Glutamatergic neuron (in vitro differentiated cells): ENCODE data around the gene SLC24A3. TPM values are rescaled to one million over a fixed set of nuclear protein-coding genes. Genes with fewer than 3 reads are reported as not detected.

Experiments
- DNase-seq: peaks from one replicate; pipeline ENCODE4 v3.0.0; 2022
- H3K27ac Mint-ChIP-seq: one replicate; pipeline ENCODE4 v1.8.0; 2020; ENCODE audit warnings: mild to moderate bottlenecking, mixed read lengths, inconsistent platforms; ENCODE audit not compliant: unreplicated experiment
- H3K27me3 Mint-ChIP-seq: one replicate; pipeline ENCODE4 v1.8.0; 2020; ENCODE audit warnings: mild to moderate bottlenecking, moderate library complexity, mixed read lengths, inconsistent platforms; ENCODE audit not compliant: unreplicated experiment
- H3K36me3 Mint-ChIP-seq: one replicate; pipeline ENCODE4 v1.8.0; 2020; ENCODE audit warnings: mild to moderate bottlenecking, mixed read lengths, inconsistent platforms; ENCODE audit not compliant: unreplicated experiment
- H3K4me1 Mint-ChIP-seq: one replicate; pipeline ENCODE4 v1.8.0; 2020; ENCODE audit warnings: mild to moderate bottlenecking, low read depth, mixed read lengths, inconsistent platforms; ENCODE audit not compliant: unreplicated experiment
- H3K4me3 Mint-ChIP-seq: one replicate; pipeline ENCODE4 v1.8.0; 2020; ENCODE audit warnings: mild to moderate bottlenecking, mixed read lengths, inconsistent platforms; ENCODE audit not compliant: unreplicated experiment
- H3K9me3 Mint-ChIP-seq: one replicate; pipeline ENCODE4 v1.8.0; 2020; ENCODE audit warnings: mild to moderate bottlenecking, moderate library complexity, mixed read lengths, inconsistent platforms; ENCODE audit not compliant: unreplicated experiment
- total RNA-seq: library from RNA; stranded (reverse); fragmentation: NEBNext Ultra II Directional; extraction: Animal tissue kit (Norgen Biotek cat#: 25700); gene quantifications from one replicate; pipeline ENCODE4 v1.2.1, GENCODE V29; 2021; ENCODE audit not compliant: unreplicated experiment
- TF ChIP-seq, protein P1 (sequence below): fragments of 200-600 bp; sonication (generic); IDR thresholded peaks from one replicate; pipeline ENCODE4 v1.5.0; 2021; ENCODE audit not compliant: partially characterized antibody, unreplicated experiment

SLC24A3 gene
- total RNA-seq, 1 donor from 2014 or later = 9.7 TPM

DNA sequence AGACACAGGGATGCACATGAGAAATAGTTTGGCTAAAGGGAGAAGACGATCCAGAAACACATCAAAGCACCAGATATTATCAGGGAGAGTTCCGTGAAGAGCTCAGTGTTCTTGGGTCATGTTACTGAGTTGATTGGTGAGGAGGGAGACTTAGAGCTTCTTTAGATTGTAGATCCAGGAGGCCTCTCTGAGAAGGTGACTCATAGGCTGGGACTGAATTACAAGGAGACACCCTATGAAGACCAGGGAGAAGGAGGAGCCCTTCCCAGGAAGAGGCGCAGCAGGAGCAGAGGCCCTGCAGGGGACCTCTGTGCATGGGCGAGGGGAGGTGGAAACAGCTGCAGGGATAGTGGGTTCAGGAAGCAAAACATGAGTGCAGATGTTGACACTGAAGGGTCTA lies 196.5 kb downstream of the SLC24A3 start:
- no peak overlapping the region for H3K4me3 Mint-ChIP-seq
- H3K36me3 Mint-ChIP-seq = peaks cover 6% of the 10 kb centered on the region
- H3K27ac Mint-ChIP-seq = no peak overlapping the region
- no peaks in the 10 kb centered on the region for H3K4me1 Mint-ChIP-seq
- no peaks in the 10 kb centered on the region for H3K27me3 Mint-ChIP-seq
- TF ChIP-seq, protein P1, sequence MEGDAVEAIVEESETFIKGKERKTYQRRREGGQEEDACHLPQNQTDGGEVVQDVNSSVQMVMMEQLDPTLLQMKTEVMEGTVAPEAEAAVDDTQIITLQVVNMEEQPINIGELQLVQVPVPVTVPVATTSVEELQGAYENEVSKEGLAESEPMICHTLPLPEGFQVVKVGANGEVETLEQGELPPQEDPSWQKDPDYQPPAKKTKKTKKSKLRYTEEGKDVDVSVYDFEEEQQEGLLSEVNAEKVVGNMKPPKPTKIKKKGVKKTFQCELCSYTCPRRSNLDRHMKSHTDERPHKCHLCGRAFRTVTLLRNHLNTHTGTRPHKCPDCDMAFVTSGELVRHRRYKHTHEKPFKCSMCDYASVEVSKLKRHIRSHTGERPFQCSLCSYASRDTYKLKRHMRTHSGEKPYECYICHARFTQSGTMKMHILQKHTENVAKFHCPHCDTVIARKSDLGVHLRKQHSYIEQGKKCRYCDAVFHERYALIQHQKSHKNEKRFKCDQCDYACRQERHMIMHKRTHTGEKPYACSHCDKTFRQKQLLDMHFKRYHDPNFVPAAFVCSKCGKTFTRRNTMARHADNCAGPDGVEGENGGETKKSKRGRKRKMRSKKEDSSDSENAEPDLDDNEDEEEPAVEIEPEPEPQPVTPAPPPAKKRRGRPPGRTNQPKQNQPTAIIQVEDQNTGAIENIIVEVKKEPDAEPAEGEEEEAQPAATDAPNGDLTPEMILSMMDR = no peak
- no peaks in the 10 kb centered on the region for H3K9me3 Mint-ChIP-seq
- DNase-seq = no peak

DNA sequence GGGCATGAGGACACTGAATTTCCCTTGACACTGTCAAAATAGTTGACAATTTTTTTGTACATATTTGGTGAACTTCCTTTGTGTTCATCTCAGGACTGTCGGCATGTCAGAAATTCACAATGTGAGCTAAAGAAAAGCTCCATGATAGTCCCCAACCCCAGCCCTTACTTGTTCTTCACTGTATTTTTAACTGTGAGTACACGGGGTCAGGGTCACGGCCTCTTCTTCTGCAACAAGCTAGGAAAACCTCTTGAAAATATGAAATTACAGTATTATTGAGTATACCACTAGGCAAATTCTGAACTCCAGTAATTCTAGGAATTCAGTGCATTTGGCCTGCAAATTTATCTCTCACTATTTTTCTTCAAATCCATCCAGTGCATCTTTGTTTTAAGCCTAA lies 199.4 kb downstream of the SLC24A3 start:
- H3K36me3 Mint-ChIP-seq = peaks cover 6% of the 10 kb centered on the region
- H3K4me1 Mint-ChIP-seq = no peaks in the 10 kb centered on the region
- TF ChIP-seq, protein P1 = no peak
- no peak for DNase-seq
- H3K27me3 Mint-ChIP-seq = no peaks in the 10 kb centered on the region
- H3K4me3 Mint-ChIP-seq = no peak overlapping the region
- no peak overlapping the region for H3K27ac Mint-ChIP-seq
- no peaks in the 10 kb centered on the region for H3K9me3 Mint-ChIP-seq

DNA sequence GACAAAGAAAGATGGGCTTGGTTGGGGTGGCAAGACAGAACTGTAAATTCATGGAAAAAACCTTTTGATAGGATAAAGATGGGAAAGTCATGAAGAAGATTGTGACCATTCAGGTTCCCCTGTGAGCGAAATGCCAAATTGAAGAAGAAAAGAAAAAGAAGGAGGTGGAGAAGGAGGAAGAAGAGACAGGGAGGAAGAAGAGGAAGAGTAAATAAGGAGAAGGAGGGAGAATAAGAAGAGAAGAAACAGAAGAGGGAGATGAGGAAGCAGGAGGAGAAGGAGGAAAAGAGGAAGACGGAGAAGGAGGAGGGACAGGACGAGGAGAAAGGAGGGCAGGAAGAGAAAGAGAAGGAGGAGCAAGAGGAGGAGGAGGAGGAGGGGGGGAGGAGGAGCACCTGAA lies 199.8 kb downstream of the SLC24A3 start:
- no peak for DNase-seq
- Mint-ChIP-seq H3K9me3 (no peaks in the 10 kb centered on the region), H3K4me1 (peaks cover 1% of the 10 kb centered on the region), H3K4me3 (no peak overlapping the region), H3K27ac (no peak overlapping the region), H3K27me3 (no peaks in the 10 kb centered on the region), H3K36me3 (peaks cover 6% of the 10 kb centered on the region)
- TF ChIP-seq, protein P1 = no peak

DNA sequence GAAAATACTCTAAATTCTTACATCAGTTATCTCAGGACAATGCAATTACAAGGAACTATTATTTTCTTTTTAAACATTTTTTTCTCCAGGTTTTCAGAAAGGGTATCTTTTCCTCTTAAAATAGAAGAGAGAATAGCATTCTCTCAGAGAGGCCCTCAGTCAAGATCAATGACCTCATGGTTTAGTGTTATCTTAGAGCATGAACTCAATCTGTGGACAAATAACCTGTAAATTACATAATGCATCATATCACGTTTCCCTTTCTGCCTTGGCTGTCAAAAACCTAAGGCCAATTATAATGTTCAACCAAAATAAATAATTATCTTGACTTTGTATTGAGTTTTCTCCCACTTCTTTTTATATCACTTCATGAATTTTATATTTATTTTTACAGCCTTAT lies 202.2 kb downstream of the SLC24A3 start:
- Mint-ChIP-seq H3K4me1 (peaks cover 21% of the 10 kb centered on the region), H3K9me3 (no peaks in the 10 kb centered on the region), H3K27ac (no peak overlapping the region), H3K27me3 (no peaks in the 10 kb centered on the region), H3K4me3 (no peak overlapping the region), H3K36me3 (peaks cover 6% of the 10 kb centered on the region)
- DNase-seq = no peak
- TF ChIP-seq, protein P1 = no peak

DNA sequence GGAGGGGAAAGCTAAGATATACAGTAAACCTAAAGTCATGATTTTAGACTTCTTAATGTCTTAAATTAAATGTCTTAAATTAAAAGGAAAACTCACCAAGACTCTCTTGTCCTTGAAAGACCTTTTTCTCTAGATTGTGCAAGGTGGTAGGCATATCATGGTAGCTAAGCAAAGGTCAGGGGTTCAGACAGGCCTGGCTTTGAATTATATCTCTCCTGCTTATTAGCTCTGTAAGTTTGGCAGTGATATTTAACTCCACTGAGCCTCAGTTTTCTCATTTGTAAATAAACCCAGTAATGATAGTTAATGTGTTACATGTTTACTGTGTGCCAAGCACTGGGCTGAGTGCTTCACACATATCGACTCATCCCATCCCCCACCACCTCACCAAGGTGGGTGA lies 203.3 kb downstream of the SLC24A3 start:
- DNase-seq = no peak
- Mint-ChIP-seq H3K27ac (no peak overlapping the region), H3K36me3 (no peaks in the 10 kb centered on the region), H3K4me3 (no peak overlapping the region), H3K9me3 (no peaks in the 10 kb centered on the region), H3K27me3 (no peaks in the 10 kb centered on the region), H3K4me1 (peaks cover 21% of the 10 kb centered on the region)
- TF ChIP-seq, protein P1 = no peak
